Measurements from ENCODE around the gene LAG3.

GRCh38 chr12:6775185-6776174, 3.2 kb downstream of the LAG3 start:
- TF ChIP-seq, protein P1, sequence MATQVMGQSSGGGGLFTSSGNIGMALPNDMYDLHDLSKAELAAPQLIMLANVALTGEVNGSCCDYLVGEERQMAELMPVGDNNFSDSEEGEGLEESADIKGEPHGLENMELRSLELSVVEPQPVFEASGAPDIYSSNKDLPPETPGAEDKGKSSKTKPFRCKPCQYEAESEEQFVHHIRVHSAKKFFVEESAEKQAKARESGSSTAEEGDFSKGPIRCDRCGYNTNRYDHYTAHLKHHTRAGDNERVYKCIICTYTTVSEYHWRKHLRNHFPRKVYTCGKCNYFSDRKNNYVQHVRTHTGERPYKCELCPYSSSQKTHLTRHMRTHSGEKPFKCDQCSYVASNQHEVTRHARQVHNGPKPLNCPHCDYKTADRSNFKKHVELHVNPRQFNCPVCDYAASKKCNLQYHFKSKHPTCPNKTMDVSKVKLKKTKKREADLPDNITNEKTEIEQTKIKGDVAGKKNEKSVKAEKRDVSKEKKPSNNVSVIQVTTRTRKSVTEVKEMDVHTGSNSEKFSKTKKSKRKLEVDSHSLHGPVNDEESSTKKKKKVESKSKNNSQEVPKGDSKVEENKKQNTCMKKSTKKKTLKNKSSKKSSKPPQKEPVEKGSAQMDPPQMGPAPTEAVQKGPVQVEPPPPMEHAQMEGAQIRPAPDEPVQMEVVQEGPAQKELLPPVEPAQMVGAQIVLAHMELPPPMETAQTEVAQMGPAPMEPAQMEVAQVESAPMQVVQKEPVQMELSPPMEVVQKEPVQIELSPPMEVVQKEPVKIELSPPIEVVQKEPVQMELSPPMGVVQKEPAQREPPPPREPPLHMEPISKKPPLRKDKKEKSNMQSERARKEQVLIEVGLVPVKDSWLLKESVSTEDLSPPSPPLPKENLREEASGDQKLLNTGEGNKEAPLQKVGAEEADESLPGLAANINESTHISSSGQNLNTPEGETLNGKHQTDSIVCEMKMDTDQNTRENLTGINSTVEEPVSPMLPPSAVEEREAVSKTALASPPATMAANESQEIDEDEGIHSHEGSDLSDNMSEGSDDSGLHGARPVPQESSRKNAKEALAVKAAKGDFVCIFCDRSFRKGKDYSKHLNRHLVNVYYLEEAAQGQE (IDR thresholded peaks at IDR 0.05; ENCODE audit: low read depth) = no peak
- TF ChIP-seq POLR2A (IDR thresholded peaks at IDR 0.05; ENCODE audit: borderline replicate concordance, extremely low read depth, insufficient read depth, insufficient read length) = no peak
- no peak for TF ChIP-seq CTCF (IDR thresholded peaks at IDR 0.05 in 2 of 3, conservative IDR thresholded peaks at IDR 0.05 in 1 of 3; ENCODE audit: borderline replicate concordance in 1 of 3, insufficient read depth in 1 of 3, low read depth in 2 of 3, low read length in 2 of 3)
- no peak for TF ChIP-seq EZH2 (IDR thresholded peaks at IDR 0.05)
- TF ChIP-seq, protein P2, sequence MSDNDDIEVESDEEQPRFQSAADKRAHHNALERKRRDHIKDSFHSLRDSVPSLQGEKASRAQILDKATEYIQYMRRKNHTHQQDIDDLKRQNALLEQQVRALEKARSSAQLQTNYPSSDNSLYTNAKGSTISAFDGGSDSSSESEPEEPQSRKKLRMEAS (IDR thresholded peaks at IDR 0.05) = no peak
- TF ChIP-seq SP1 (IDR thresholded peaks at IDR 0.05; ENCODE audit: low read depth) = no peak
- TF ChIP-seq FOSL1 (IDR thresholded peaks at IDR 0.05; ENCODE audit: low read depth) = no peak
- TF ChIP-seq EZH2phosphoT487 (IDR thresholded peaks at IDR 0.05; ENCODE audit: borderline replicate concordance) = no peak
- TF ChIP-seq YY1 (IDR thresholded peaks at IDR 0.05; ENCODE audit: extremely low read depth, insufficient replicate concordance, low read depth, low read length) = no peak
- TF ChIP-seq JUND (IDR thresholded peaks at IDR 0.05) = no peak
- TF ChIP-seq ZNF274 (IDR thresholded peaks at IDR 0.05; ENCODE audit: low read depth, low read length) = no peak
- no peak for TF ChIP-seq SRF (IDR thresholded peaks at IDR 0.05; ENCODE audit: low read depth)
- TF ChIP-seq CEBPB (IDR thresholded peaks at IDR 0.05; ENCODE audit: low read depth) = no peak

All from HCT116 (cell line).